ENCODE data around the gene IQCF6.

- TF ChIP-seq, protein P1, sequence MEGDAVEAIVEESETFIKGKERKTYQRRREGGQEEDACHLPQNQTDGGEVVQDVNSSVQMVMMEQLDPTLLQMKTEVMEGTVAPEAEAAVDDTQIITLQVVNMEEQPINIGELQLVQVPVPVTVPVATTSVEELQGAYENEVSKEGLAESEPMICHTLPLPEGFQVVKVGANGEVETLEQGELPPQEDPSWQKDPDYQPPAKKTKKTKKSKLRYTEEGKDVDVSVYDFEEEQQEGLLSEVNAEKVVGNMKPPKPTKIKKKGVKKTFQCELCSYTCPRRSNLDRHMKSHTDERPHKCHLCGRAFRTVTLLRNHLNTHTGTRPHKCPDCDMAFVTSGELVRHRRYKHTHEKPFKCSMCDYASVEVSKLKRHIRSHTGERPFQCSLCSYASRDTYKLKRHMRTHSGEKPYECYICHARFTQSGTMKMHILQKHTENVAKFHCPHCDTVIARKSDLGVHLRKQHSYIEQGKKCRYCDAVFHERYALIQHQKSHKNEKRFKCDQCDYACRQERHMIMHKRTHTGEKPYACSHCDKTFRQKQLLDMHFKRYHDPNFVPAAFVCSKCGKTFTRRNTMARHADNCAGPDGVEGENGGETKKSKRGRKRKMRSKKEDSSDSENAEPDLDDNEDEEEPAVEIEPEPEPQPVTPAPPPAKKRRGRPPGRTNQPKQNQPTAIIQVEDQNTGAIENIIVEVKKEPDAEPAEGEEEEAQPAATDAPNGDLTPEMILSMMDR (IDR thresholded peaks at IDR 0.05), result no peak
- TF ChIP-seq POLR2A (IDR thresholded peaks at IDR 0.05), result no peak
- TF ChIP-seq POLR2AphosphoS5 (IDR thresholded peaks at IDR 0.05), result no peak
Observed at GRCh38 chr3:51816723-51817122, 37.7 kb upstream of the IQCF6 start.

Data from prostate gland (tissue), 2 donors.